Smooth muscle cell (in vitro differentiated cells): ENCODE data around the gene SEMA3A. TPM values are rescaled to one million over a fixed set of nuclear protein-coding genes. Genes with fewer than 3 reads are reported as not detected.
A peak's percentile ranks its signal among the peaks of the same experiment; 100 is the strongest.

Source experiments
- DNase-seq: peaks from one replicate; lab custom pipeline; 2025; ENCODE audit not compliant: unreplicated experiment; lab: John Stamatoyannopoulos, UW
- H2AFZ ChIP-seq: fragments of 200-600 bp; sonication (generic); 2 replicates; pipeline ENCODE4 v1.6.0; 2016; ENCODE audit warnings: antibody characterized with exemption, low read depth, mild to moderate bottlenecking
- H3F3A ChIP-seq: fragments of 200-600 bp; sonication (generic); 2 replicates; pipeline ENCODE4 v1.6.0; 2017; ENCODE audit warnings: antibody characterized with exemption, low read depth
- H3K27ac ChIP-seq: fragments of 200-600 bp; sonication (generic); 2 replicates; pipeline ENCODE4 v1.5.1; 2016; ENCODE audit warnings: low read depth, mild to moderate bottlenecking
- H3K27me3 ChIP-seq: fragments of 200-600 bp; sonication (generic); 2 replicates; pipeline ENCODE4 v1.6.1; 2016; ENCODE audit warnings: low read depth, mild to moderate bottlenecking
- H3K36me3 ChIP-seq: fragments of 200-600 bp; sonication (generic); 2 replicates; pipeline ENCODE4 v1.5.1; 2016; ENCODE audit warnings: low read depth
- H3K4me1 ChIP-seq: fragments of 200-600 bp; sonication (generic); 2 replicates; pipeline ENCODE4 v1.5.1; 2016; ENCODE audit warnings: low read depth
- H3K4me2 ChIP-seq: fragments of 200-600 bp; sonication (generic); 2 replicates; pipeline ENCODE4 v1.6.0; 2016; ENCODE audit warnings: mild to moderate bottlenecking
- H3K4me3 ChIP-seq: fragments of 200-600 bp; sonication (generic); 2 replicates; pipeline ENCODE4 v1.5.1; 2016; ENCODE audit warnings: mild to moderate bottlenecking
- H3K79me2 ChIP-seq: fragments of 200-600 bp; sonication (generic); 2 replicates; pipeline ENCODE4 v1.6.0; 2016; ENCODE audit warnings: low read depth, mild to moderate bottlenecking
- H3K9ac ChIP-seq: fragments of 200-600 bp; sonication (generic); 2 replicates; pipeline ENCODE4 v1.6.0; 2016; ENCODE audit warnings: low read depth
- H3K9me3 ChIP-seq: fragments of 200-600 bp; sonication (generic); replicated peaks from 2 replicates; pipeline ENCODE4 v1.5.1; 2016; ENCODE audit warnings: low read depth
- H4K20me1 ChIP-seq: fragments of 200-600 bp; sonication (generic); 2 replicates; pipeline ENCODE4 v1.6.0; 2016; ENCODE audit warnings: low read depth
- CTCF ChIP-seq: fragments of 200-600 bp; sonication (generic); IDR thresholded peaks from 2 replicates; pipeline ENCODE4 v1.5.1; 2017; ENCODE audit warnings: borderline replicate concordance, mild to moderate bottlenecking, antibody characterized with exemption; ENCODE audit not compliant: insufficient read depth, poor library complexity, severe bottlenecking
- WGBS: methylation state at CpG from one replicate; pipeline ENCODE4 v1.1.7; 2016; ENCODE audit warnings: low lambda C conversion rate; 5-methylcytosine and 5-hydroxymethylcytosine counted together
- polyA plus RNA-seq: library from polyadenylated mRNA; unstranded; fragments of >200 nt; fragmentation: Nextera tagmentation; extraction: Ambion mirVana; gene quantifications from 2 replicates; pipeline ENCODE4 v1.2.1, GENCODE V29; 2016
- total RNA-seq: library from RNA; depleted of rRNA; stranded (reverse); fragments of >200 nt; gene quantifications from 2 replicates; pipeline ENCODE4 v1.2.3, GENCODE V29; 2014

SEMA3A gene
- total and polyA plus RNA-seq, 2 experiments from 2014 or later = 8.3 to 34.6 TPM

- WGBS = 77% methylated on average over 3 of the region's 3 CpGs
- no peak for DNase-seq
- Histone ChIP-seq H3K79me2 (no peaks in the 10 kb centered on the region), H3K36me3 (no peaks in the 10 kb centered on the region), H3K27me3 (no peaks in the 10 kb centered on the region), H4K20me1 (no peaks in the 10 kb centered on the region), H3K4me1 (peaks cover 3% of the 10 kb centered on the region), H3K27ac (no peak overlapping the region), H3K4me2 (no peak overlapping the region), H3K4me3 (no peak overlapping the region), H3F3A (peaks cover 5% of the 10 kb centered on the region), H3K9me3 (no peaks in the 10 kb centered on the region), H3K9ac (no peak overlapping the region), H2AFZ (no peak overlapping the region)
- no peak for TF ChIP-seq CTCF
Measured at GRCh38 chr7:84177758-84178412, 16.7 kb downstream of the SEMA3A start.

- DNase-seq = no peak
- Histone ChIP-seq H3K27me3 (no peaks in the 10 kb centered on the region), H3K9me3 (no peaks in the 10 kb centered on the region), H4K20me1 (no peaks in the 10 kb centered on the region), H2AFZ (no peak overlapping the region), H3K79me2 (no peaks in the 10 kb centered on the region), H3K9ac (no peak overlapping the region), H3K27ac (no peak overlapping the region), H3K36me3 (no peaks in the 10 kb centered on the region), H3K4me3 (no peak overlapping the region), H3K4me2 (peak overlapping the region; percentile 11), H3K4me1 (peaks cover 2% of the 10 kb centered on the region), H3F3A (peaks cover 5% of the 10 kb centered on the region)
- whole genome bisulfite sequencing = 42% methylated on average over 2 of the region's 2 CpGs
- TF ChIP-seq CTCF = no peak
Measured at GRCh38 chr7:84176716-84177115, 17.9 kb downstream of the SEMA3A start.

- no peak for DNase-seq
- Histone ChIP-seq H3K4me1 (no peaks in the 10 kb centered on the region), H3K79me2 (no peaks in the 10 kb centered on the region), H3K9ac (no peak overlapping the region), H4K20me1 (no peaks in the 10 kb centered on the region), H3K9me3 (no peaks in the 10 kb centered on the region), H2AFZ (no peak overlapping the region), H3K36me3 (no peaks in the 10 kb centered on the region), H3K27me3 (no peaks in the 10 kb centered on the region), H3F3A (peaks cover 5% of the 10 kb centered on the region), H3K4me2 (no peak overlapping the region), H3K4me3 (no peak overlapping the region), H3K27ac (no peak overlapping the region)
- 98% methylated on average over 2 of the region's 2 CpGs for WGBS
- TF ChIP-seq CTCF = no peak
Measured at GRCh38 chr7:84175461-84175860, 19.1 kb downstream of the SEMA3A start.

GRCh38 chr7:84170646-84171045, 23.9 kb downstream of the SEMA3A start:
- DNase-seq = no peak
- no peak for TF ChIP-seq CTCF
- Histone ChIP-seq H3K27ac (no peak overlapping the region), H3K4me1 (no peaks in the 10 kb centered on the region), H2AFZ (no peak overlapping the region), H3K27me3 (no peaks in the 10 kb centered on the region), H3K9ac (no peak overlapping the region), H3K36me3 (no peaks in the 10 kb centered on the region), H3K79me2 (peaks cover 7% of the 10 kb centered on the region), H4K20me1 (no peaks in the 10 kb centered on the region), H3K9me3 (no peaks in the 10 kb centered on the region), H3F3A (no peaks in the 10 kb centered on the region), H3K4me3 (no peak overlapping the region), H3K4me2 (no peak overlapping the region)
- 95% methylated on average over 2 of the region's 2 CpGs for WGBS
